ENCODE results near the gene LIPF.

- TF ChIP-seq CTCF (conservative IDR thresholded peaks at IDR 0.05) (no peak), EZH2 (IDR thresholded peaks at IDR 0.05; ENCODE audit: low read depth) (no peak)
These were observed 41.7 kb downstream of the LIPF start, which contains the start of gene LIPK for GRCh38 chr10:88705958-88706357.

Measured in PC-9 (cell line).